Activated CD4-positive, alpha-beta memory T cell treated with anti-CD3 and anti-CD28 coated beads for 36 hours (primary cell): ENCODE data around the gene ZNF615. TPM values are rescaled to one million over a fixed set of nuclear protein-coding genes. Genes with fewer than 3 reads are reported as not detected.

Experiments used
- total RNA-seq, 2 experiments: library from RNA; stranded (reverse); gene quantifications; one replicate each; pipeline ENCODE4 v1.2.3, GENCODE V29; 2021

Gene ZNF615
- total RNA-seq, 2 experiments from 2014 or later = 7.5 to 7.8 TPM

Other genes starting within 250 kb of the ZNF615 start
- gene FPR2, start 247.0 kb downstream of the ZNF615 start, total RNA-seq = not detected
- not detected for gene FPR3, start 213.1 kb downstream of the ZNF615 start, total RNA-seq
- gene ZNF577, start 120.3 kb downstream of the ZNF615 start, total RNA-seq = 1 to 10 TPM; 4.1 to 5.3 TPM
- gene ZNF649, start 103.2 kb downstream of the ZNF615 start, total RNA-seq = 1 to 10 TPM; 6.7 to 9.0 TPM
- gene ZNF613, start 80.7 kb downstream of the ZNF615 start, total RNA-seq = 1 to 10 TPM; 3.2 to 4.6 TPM
- 1 to 10 TPM; 6.9 to 8.1 TPM for gene ZNF350, start 21.4 kb downstream of the ZNF615 start, total RNA-seq
- gene ZNF614, start 20.2 kb upstream of the ZNF615 start, total RNA-seq = 1 to 10 TPM; 7.2 TPM
- gene ZNF432, start 40.6 kb upstream of the ZNF615 start, total RNA-seq = 1 to 10 TPM; 8.3 to 8.8 TPM
- gene ZNF841, start 87.6 kb upstream of the ZNF615 start, total RNA-seq = 10 to 100 TPM; 14.5 to 17.0 TPM
- 10 to 100 TPM; 10.5 to 11.6 TPM for gene ZNF616, start 131.7 kb upstream of the ZNF615 start, total RNA-seq
- 10 to 100 TPM in 1 of 2 experiments, 1 to 10 TPM in 1; 8.2 to 12.8 TPM for gene ZNF836, start 163.4 kb upstream of the ZNF615 start, total RNA-seq
- 100 to 1,000 TPM; 224 to 229 TPM for gene PPP2R1A, start 181.8 kb upstream of the ZNF615 start, total RNA-seq